B cell (primary cell): ENCODE results near the gene ZFR. TPM values are rescaled to one million over a fixed set of nuclear protein-coding genes. Genes with fewer than 3 reads are reported as not detected.

Experiments used
- ATAC-seq: fragments of 200-7000 bp; cut with Tn5 transposase; one replicate; pipeline ENCODE4 v1.10.0; 2021; ENCODE audit warnings: low read depth, mild to moderate bottlenecking, moderate number of reproducible peaks, moderate library complexity
- CTCF ChIA-PET: fragments of 350-600 bp; sonication (Branson Sonifier 250); formaldehyde crosslinking; loops from one replicate; lab custom pipeline; 2021; ENCODE audit warnings: antibody characterized with exemption, inconsistent platforms; lab: Charles Lee
- POLR2A ChIA-PET: fragments of 350-600 bp; sonication (Branson Sonifier 250); formaldehyde crosslinking; loops from one replicate; lab custom pipeline; 2021; ENCODE audit warnings: antibody characterized with exemption; lab: Charles Lee
- DNase-seq: peaks from one replicate; pipeline ENCODE4 v3.0.0; 2013
- H2AFZ ChIP-seq: 2 replicates; pipeline ENCODE4 v1.6.1; 2012; ENCODE audit warnings: mild to moderate bottlenecking, low read depth, low read length; ENCODE audit not compliant: insufficient read depth, poor library complexity, severe bottlenecking
- H3K27ac ChIP-seq, 2 donors: 1 replicate in 1 of 2; 2 replicates in 1 of 2; pipeline ENCODE4 v1.5.1; 2012 to 2013; ENCODE audit warnings: low read length in 2 of 2, mild to moderate bottlenecking in 2 of 2, moderate library complexity in 1 of 2
- H3K27me3 ChIP-seq, 4 experiments: fragments of 200-600 bp in 1 of 4; sonication (generic) in 1 of 4; replicated peaks in 1 of 4; 1 replicate in 2 of 4; 2 replicates in 2 of 4; pipeline versions ENCODE4 v1.6.1 to v1.7.0; 2013 to 2016; ENCODE audit warnings: low read length in 3 of 4, mild to moderate bottlenecking in 2 of 4, mixed read lengths in 1 of 4, moderate library complexity in 1 of 4; ENCODE audit not compliant: insufficient read depth in 4 of 4, control insufficient read depth in 3 of 4; ENCODE audit errors: control extremely low read depth in 1 of 4
- H3K36me3 ChIP-seq, 2 experiments: replicated peaks in 1 of 2; 1 replicate in 1 of 2; 2 replicates in 1 of 2; pipeline versions ENCODE4 v1.6.1 to v1.7.1; 2013; ENCODE audit warnings: low read length in 1 of 2; ENCODE audit not compliant: insufficient read depth in 2 of 2, control insufficient read depth in 1 of 2; ENCODE audit errors: control extremely low read depth in 1 of 2, extremely low read depth in 1 of 2
- H3K4me1 ChIP-seq, 2 donors: fragments of 200-600 bp in 1 of 2; sonication (generic) in 1 of 2; 1 replicate in 1 of 2; 2 replicates in 1 of 2; pipeline versions ENCODE4 v1.5.1 to v1.6.1; 2013 to 2017; ENCODE audit warnings: low read length in 2 of 2; ENCODE audit not compliant: control insufficient read depth in 2 of 2, insufficient read depth in 2 of 2
- H3K4me2 ChIP-seq: replicated peaks from 2 replicates; pipeline ENCODE3; 2012; ENCODE audit warnings: mild to moderate bottlenecking, low read depth, low read length; ENCODE audit not compliant: poor library complexity, severe bottlenecking
- H3K4me3 ChIP-seq, 5 experiments: fragments of 200-600 bp in 1 of 5; sonication (generic) in 1 of 5; 1 replicate in 3 of 5; 2 replicates in 2 of 5; pipeline versions ENCODE4 v1.5.1 to v1.7.0; 2011 to 2016; ENCODE audit warnings: low read length in 4 of 5, mild to moderate bottlenecking in 4 of 5, low read depth in 2 of 5, control low read depth in 1 of 5, moderate library complexity in 1 of 5; ENCODE audit not compliant: insufficient read depth in 1 of 5; ENCODE audit errors: control extremely low read depth in 1 of 5, extremely low read depth in 1 of 5
- H3K79me2 ChIP-seq: fragments of 200-600 bp; sonication (generic); one replicate; pipeline ENCODE4 v1.6.0; 2016; ENCODE audit warnings: low read length; ENCODE audit not compliant: control insufficient read depth, insufficient read depth
- H3K9ac ChIP-seq: fragments of 200-600 bp; sonication (generic); 2 replicates; pipeline ENCODE4 v1.6.1; 2017; ENCODE audit warnings: mild to moderate bottlenecking, low read length, moderate library complexity
- H3K9me3 ChIP-seq, 3 donors: one replicate each; pipeline versions ENCODE4 v1.6.1 to v1.7.1; 2013; ENCODE audit warnings: low read length in 2 of 3; ENCODE audit not compliant: control insufficient read depth in 2 of 3, insufficient read depth in 1 of 3; ENCODE audit errors: control extremely low read depth in 1 of 3
- H4K20me1 ChIP-seq: 2 replicates; pipeline ENCODE4 v1.6.0; 2012; ENCODE audit warnings: mild to moderate bottlenecking, low read length; ENCODE audit not compliant: insufficient read depth, control insufficient read depth, poor library complexity, severe bottlenecking
- H3K27ac Mint-ChIP-seq: one replicate; pipeline ENCODE4 v1.8.0; 2021; ENCODE audit warnings: mixed read lengths
- H3K27me3 Mint-ChIP-seq: one replicate; pipeline ENCODE4 v1.8.0; 2021; ENCODE audit warnings: mixed read lengths
- H3K4me1 Mint-ChIP-seq: one replicate; pipeline ENCODE4 v1.8.0; 2021; ENCODE audit warnings: mixed read lengths
- H3K4me3 Mint-ChIP-seq: one replicate; pipeline ENCODE4 v1.8.0; 2021; ENCODE audit warnings: mixed read lengths
- H3K9me3 Mint-ChIP-seq: one replicate; pipeline ENCODE4 v1.8.0; 2022; ENCODE audit warnings: mixed read lengths; ENCODE audit not compliant: insufficient read depth
- CTCF ChIP-seq: fragments of 200-600 bp; IDR thresholded peaks from one replicate; pipeline ENCODE4 v1.8.0; 2022; ENCODE audit warnings: antibody characterized with exemption, mild to moderate bottlenecking
- EZH2 ChIP-seq: IDR thresholded peaks from 2 replicates; pipeline ENCODE4 v1.6.1; 2012; ENCODE audit warnings: borderline replicate concordance, low read depth, mild to moderate bottlenecking, moderate library complexity, low read length; ENCODE audit not compliant: insufficient read depth, poor library complexity, severe bottlenecking
- WGBS: methylation state at CpG from one replicate; pipeline ENCODE4 v1.1.5; 2013; ENCODE audit warnings: missing lambda C conversion rate; ENCODE audit not compliant: insufficient coverage; 5-methylcytosine and 5-hydroxymethylcytosine counted together
- intact Hi-C: fragments of 100-400 bp; cut with micrococcal nuclease; formaldehyde crosslinking; loops from one replicate; pipeline ENCODE4 v1.10.0; 2022
- polyA plus RNA-seq: library from polyadenylated mRNA; depleted of rRNA; stranded (reverse); fragments of >200 nt; gene quantifications from 2 replicates; pipeline ENCODE4 v1.2.3, GENCODE V29; 2012
- total RNA-seq, 2 donors: library from RNA; stranded (reverse); fragments of 120-200 nt in 1 of 2; gene quantifications; 1 replicate in 1 of 2; 2 replicates in 1 of 2; pipeline versions ENCODE4 v1.2.3 to v1.2.4, GENCODE V29; 2013 to 2022

Gene ZFR
- total and polyA plus RNA-seq, 2 donors (not counting 1 experiment from before 2014, with no cell fraction given) = 31.4 to 69.0 TPM

- Mint-ChIP-seq H3K4me1 (no peaks in the 10 kb centered on the region), H3K9me3 (no peaks in the 10 kb centered on the region), H3K4me3 (no peak overlapping the region), H3K27me3 (no peaks in the 10 kb centered on the region), H3K27ac (no peak overlapping the region)
- Histone ChIP-seq H3K27me3 (no peaks in the 10 kb centered on the region), H3K79me2 (no peaks in the 10 kb centered on the region), H3K9ac (no peak overlapping the region), H3K27ac (no peak overlapping the region), H3K4me1 (no peaks in the 10 kb centered on the region), H3K36me3 (peaks cover 21 to 94% of the 10 kb centered on the region in 2 experiments), H4K20me1 (peaks cover 8% of the 10 kb centered on the region), H3K9me3 (no peaks in the 10 kb centered on the region), H3K4me3 (no peak overlapping the region), H2AFZ (no peak overlapping the region), H3K4me2 (no peak overlapping the region)
- ATAC-seq (no peak), DNase-seq (no peak)
- no peak for TF ChIP-seq EZH2
- no peak for TF ChIP-seq CTCF
- POLR2A ChIA-PET = no interaction called here
- intact Hi-C loops = no loop called here
- CTCF ChIA-PET = interaction anchor here (0.8 to 1.3 kb wide), 4 partner anchors 19 to 202 kb away, joined by 3 to 6 read pairs (median 4); no protein-coding TSS in a partner anchor
These were observed 56.7 kb downstream of the ZFR start for GRCh38 chr5:32387841-32388240.

- ATAC-seq (no peak), DNase-seq (no peak)
- TF ChIP-seq EZH2 (no peak), CTCF (no peak)
- H3K79me2 ChIP-seq = no peaks in the 10 kb centered on the region
- H2AFZ ChIP-seq = no peak overlapping the region
- Mint-ChIP-seq H3K27ac (no peak overlapping the region), H3K9me3 (no peaks in the 10 kb centered on the region), H3K27me3 (no peaks in the 10 kb centered on the region), H3K4me3 (no peak overlapping the region), H3K4me1 (no peaks in the 10 kb centered on the region)
- no peaks in the 10 kb centered on the region for H3K27me3 ChIP-seq
- peaks cover 21 to 93% of the 10 kb centered on the region in 2 experiments for H3K36me3 ChIP-seq
- H3K4me2 ChIP-seq = no peak overlapping the region
- intact Hi-C loops = no loop called here
- H3K9ac ChIP-seq = no peak overlapping the region
- H3K9me3 ChIP-seq = no peaks in the 10 kb centered on the region
- H3K4me1 ChIP-seq = no peaks in the 10 kb centered on the region
- H3K4me3 ChIP-seq = no peak overlapping the region
- ChIA-PET POLR2A (no interaction called here), CTCF (interaction anchor here (0.8 to 1.9 kb wide), 3 partner anchors 155 to 203 kb away, joined by 3 to 6 read pairs (median 5); no protein-coding TSS in a partner anchor)
- no CpG with 5 or more reads among the region's 3 CpGs for WGBS
- peaks cover 8% of the 10 kb centered on the region for H4K20me1 ChIP-seq
- no peak overlapping the region for H3K27ac ChIP-seq
These were observed 57.3 kb downstream of the ZFR start for GRCh38 chr5:32387211-32387610.
